ENCODE measurements around the gene RNF187.

GRCh38 chr1:228462560-228462959, 24.6 kb upstream of the RNF187 start:
- TF ChIP-seq POLR2AphosphoS5 (IDR thresholded peaks at IDR 0.05; ENCODE audit: low read depth, low read length) (no peak), FOXP2 (optimal IDR thresholded peaks at IDR 0.05; ENCODE audit: borderline replicate concordance, extremely low read depth, extremely low read length, insufficient read depth) (no peak), TAF1 (IDR thresholded peaks at IDR 0.05; ENCODE audit: borderline replicate concordance, insufficient read depth, low read length) (no peak), SIN3A (IDR thresholded peaks at IDR 0.05; ENCODE audit: borderline replicate concordance, insufficient read depth, low read length) (no peak)

Data from PFSK-1 (cell line).